Activated CD4-positive, alpha-beta T cell treated with anti-CD3 and anti-CD28 coated beads, Interleukin-2, amount 50 U/mL, for 48 hours (primary cell): ENCODE measurements around the gene TSPAN18.
A peak's percentile ranks its signal among the peaks of the same experiment; 100 is the strongest.

Experiments used
- DNase-seq, 2 experiments: peaks; one replicate each; pipeline ENCODE4 v3.0.0-alpha.2; 2020

The TSPAN18 gene

GRCh38 chr11:44876194-44876723 is 149.5 kb downstream of the TSPAN18 start:
- DNase-seq = no peak

GRCh38 chr11:44876906-44877305 is 150.1 kb downstream of the TSPAN18 start:
- DNase-seq = no peak

- DNase-seq = no peak
These were observed 151.1 kb downstream of the TSPAN18 start for GRCh38 chr11:44877571-44878497.

GRCh38 chr11:44878711-44879110 is 151.9 kb downstream of the TSPAN18 start:
- DNase-seq = no peak

GRCh38 chr11:44879432-44879831 is 152.7 kb downstream of the TSPAN18 start:
- DNase-seq = no peak

- no peak for DNase-seq
These were observed 153.7 kb downstream of the TSPAN18 start for GRCh38 chr11:44880511-44880910.

- DNase-seq = no peak
These were observed 154.2 kb downstream of the TSPAN18 start for GRCh38 chr11:44880953-44881352.

- DNase-seq = no peak
These were observed 156.5 kb downstream of the TSPAN18 start for GRCh38 chr11:44883277-44883676.

GRCh38 chr11:44884056-44884455 is 157.3 kb downstream of the TSPAN18 start:
- no peak for DNase-seq

- DNase-seq = no peak
These were observed 158.5 kb downstream of the TSPAN18 start for GRCh38 chr11:44885065-44885810.

- no peak for DNase-seq
These were observed 159.4 kb downstream of the TSPAN18 start for GRCh38 chr11:44885919-44886789.

GRCh38 chr11:44886790-44887140 is 160.0 kb downstream of the TSPAN18 start:
- DNase-seq = no peak

- no peak for DNase-seq
These were observed 160.9 kb downstream of the TSPAN18 start for GRCh38 chr11:44887636-44888035.

GRCh38 chr11:44889266-44889665 is 162.5 kb downstream of the TSPAN18 start:
- DNase-seq = no peak

- DNase-seq = no peak
These were observed 166.1 kb downstream of the TSPAN18 start for GRCh38 chr11:44892843-44893242.

GRCh38 chr11:44893308-44893822 is 166.6 kb downstream of the TSPAN18 start:
- DNase-seq = no peak

- DNase-seq = peak; percentile 70 to 71
These were observed 167.3 kb downstream of the TSPAN18 start for GRCh38 chr11:44893846-44894617.

GRCh38 chr11:44899959-44900358 is 173.2 kb downstream of the TSPAN18 start:
- peak; percentile 56 to 64 for DNase-seq

- DNase-seq = no peak
These were observed 174.4 kb downstream of the TSPAN18 start for GRCh38 chr11:44901120-44901633.

GRCh38 chr11:44901786-44902185 is 175.0 kb downstream of the TSPAN18 start:
- DNase-seq = no peak

GRCh38 chr11:44903035-44903434 is 176.3 kb downstream of the TSPAN18 start:
- DNase-seq = no peak
